Measurements from ENCODE around the gene PIEZO1. TPM values are rescaled to one million over a fixed set of nuclear protein-coding genes. Genes with fewer than 3 reads are reported as not detected.

The PIEZO1 gene
- total RNA-seq, 2 donors from 2014 or later: 37.7 to 73.2 TPM

- TF ChIP-seq CTCF (IDR thresholded peaks at IDR 0.05): no peak
- Histone ChIP-seq H3K9me3 (no peaks in the 10 kb centered on the region), H3K4me1 (peaks cover 0 to 46% of the 10 kb centered on the region in 2 donors), H3K27me3 (no peaks in the 10 kb centered on the region), H3K27ac (no peak overlapping the region), H3K4me3 (no peak overlapping the region), H3K36me3 (peaks cover 10% of the 10 kb centered on the region)
- no peak for DNase-seq (ENCODE audit: low spot score)
These were observed 22.2 kb upstream of the PIEZO1 start for GRCh38 chr16:88807142-88807625.

- peaks cover 0 to 47% of the 10 kb centered on the region in 2 donors for H3K4me1 ChIP-seq
- TF ChIP-seq CTCF (IDR thresholded peaks at IDR 0.05): no peak
- DNase-seq (ENCODE audit: low spot score): no peak
These were observed 21.6 kb upstream of the PIEZO1 start for GRCh38 chr16:88806491-88807111.

GRCh38 chr16:88805887-88806393 lies 20.9 kb upstream of the PIEZO1 start:
- Histone ChIP-seq H3K9me3 (no peaks in the 10 kb centered on the region), H3K27me3 (no peaks in the 10 kb centered on the region), H3K36me3 (peaks cover 10% of the 10 kb centered on the region), H3K4me3 (no peak overlapping the region), H3K4me1 (peaks cover 0 to 41% of the 10 kb centered on the region in 2 donors), H3K27ac (no peak overlapping the region)
- no peak for TF ChIP-seq CTCF (IDR thresholded peaks at IDR 0.05)
- no peak for DNase-seq (ENCODE audit: low spot score)

More at GRCh38 chr16:88806491-88807111, 21.6 kb upstream of the PIEZO1 start:
- no peaks in the 10 kb centered on the region for H3K27me3 ChIP-seq
- H3K27ac ChIP-seq: no peak overlapping the region
- no peaks in the 10 kb centered on the region for H3K9me3 ChIP-seq
- no peak overlapping the region for H3K4me3 ChIP-seq
- peaks cover 10% of the 10 kb centered on the region for H3K36me3 ChIP-seq

DNA sequence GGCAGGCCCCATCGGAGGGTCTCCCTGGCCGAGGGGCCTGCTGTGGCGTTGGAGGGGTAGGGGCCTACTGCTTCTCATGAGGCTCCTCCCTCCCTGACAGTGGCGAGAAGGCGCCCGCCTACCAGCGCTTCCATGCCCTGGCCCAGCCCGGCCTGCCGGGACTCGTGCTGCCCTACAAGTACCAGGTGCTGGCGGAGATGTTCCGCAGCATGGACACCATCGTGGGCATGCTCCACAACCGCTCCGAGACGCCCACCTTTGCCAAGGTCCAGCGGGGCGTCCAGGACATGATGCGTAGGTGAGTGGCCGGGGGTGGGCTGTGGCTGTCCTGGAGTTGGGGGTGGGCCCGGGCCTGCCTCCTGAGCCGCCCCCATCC lies 20.3 kb upstream of the PIEZO1 start:
- TF ChIP-seq CTCF (IDR thresholded peaks at IDR 0.05): no peak
- no peak overlapping the region for H3K4me3 ChIP-seq
- no peak for DNase-seq (ENCODE audit: low spot score)
- H3K4me1 ChIP-seq: peaks cover 0 to 35% of the 10 kb centered on the region in 2 donors
- H3K27me3 ChIP-seq: no peaks in the 10 kb centered on the region
- H3K27ac ChIP-seq: no peak overlapping the region
- H3K9me3 ChIP-seq: no peaks in the 10 kb centered on the region
- peaks cover 10% of the 10 kb centered on the region for H3K36me3 ChIP-seq

- peak overlapping the region in 1 of 2 donors; percentile 75 for H3K4me3 ChIP-seq
- peaks cover 0 to 29% of the 10 kb centered on the region in 2 donors for H3K4me1 ChIP-seq
- peaks cover 8% of the 10 kb centered on the region for H3K36me3 ChIP-seq
- no peaks in the 10 kb centered on the region for H3K27me3 ChIP-seq
- no peak overlapping the region for H3K27ac ChIP-seq
- DNase-seq (ENCODE audit: low spot score): no peak
- no peaks in the 10 kb centered on the region for H3K9me3 ChIP-seq
- TF ChIP-seq CTCF (IDR thresholded peaks at IDR 0.05): no peak
These were observed 19.7 kb upstream of the PIEZO1 start for GRCh38 chr16:88804552-88805339.
